Measurements from ENCODE around the gene COA8. TPM values are rescaled to one million over a fixed set of nuclear protein-coding genes. Genes with fewer than 3 reads are reported as not detected.

Gene COA8
- total and polyA plus RNA-seq, 2 of the 4 experiments (the other 2 are of a cell fraction), result 12.2 to 21.1 TPM

DNA sequence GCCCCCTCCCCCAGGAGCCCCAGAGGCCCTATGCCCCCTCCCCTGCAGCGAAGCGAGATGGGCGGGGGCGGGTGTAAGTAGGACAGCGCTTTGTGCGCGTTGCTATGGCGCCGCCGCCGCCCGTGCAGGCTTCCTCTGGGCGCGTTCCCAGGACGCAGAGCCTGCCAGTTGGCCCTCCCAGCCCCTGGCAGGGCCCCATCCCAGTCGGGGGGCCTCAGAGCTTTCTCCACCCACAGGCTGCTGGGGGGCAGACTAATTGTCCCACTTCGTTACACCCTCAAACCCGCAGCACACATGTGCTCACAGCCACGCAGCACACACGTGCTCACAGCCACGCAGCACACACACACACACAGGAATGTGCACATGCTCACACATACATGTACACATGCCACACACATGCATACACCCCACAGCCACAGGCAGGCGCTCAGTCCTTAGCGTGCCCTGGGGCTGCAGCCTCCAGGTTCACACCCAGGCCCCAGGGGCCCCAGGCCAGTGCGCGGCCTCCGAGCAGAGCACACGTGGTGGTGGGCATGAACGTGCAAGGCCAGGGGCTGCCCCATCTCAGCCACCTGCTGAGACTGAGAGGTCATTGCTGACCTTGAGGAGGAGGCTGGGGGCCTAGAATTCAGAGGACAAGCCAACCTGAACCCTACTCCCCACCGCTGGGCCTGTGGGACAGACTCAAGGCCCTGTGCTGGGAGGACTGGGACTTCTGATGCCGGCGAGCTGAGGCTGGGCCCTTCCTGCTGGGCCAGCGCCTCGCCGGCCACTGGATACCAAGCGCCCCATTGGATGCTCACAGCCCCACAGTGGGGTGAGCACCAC, 18.2 kb upstream of the COA8 start:
- no peak overlapping the region for H3K27ac ChIP-seq (ENCODE audit: insufficient read depth, low read length)
- H4K8ac ChIP-seq (ENCODE audit: low read depth in 2 of 2, low read length in 2 of 2), result no peak overlapping the region
- ChIA-PET POLR2A (ENCODE audit: unreplicated experiment) (no interaction called here), CTCF (no interaction called here)
- no peaks in the 10 kb centered on the region for H3K9me3 ChIP-seq (ENCODE audit: control insufficient read depth, insufficient read depth, low read length)
- peaks cover 8% of the 10 kb centered on the region; the same call in 1 of the 2 replicates for H4K20me1 ChIP-seq (ENCODE audit: insufficient read depth, low read length)
- H3K9ac ChIP-seq (ENCODE audit: low read depth, low read length), result no peak overlapping the region
- no peaks in the 10 kb centered on the region for H3K9me1 ChIP-seq (ENCODE audit: insufficient read depth, low read length)
- WGBS, 2 experiments (ENCODE audit: extremely low coverage in 2 of 2, insufficient read length in 1 of 2), result 78% methylated on average over 8 of the region's 35 CpGs; no CpG with 5 or more reads in 1 of the 2 experiments
- intact Hi-C loops (cut with micrococcal nuclease), result no loop called here
- ATAC-seq (ENCODE audit: low read depth), result no peak
- no peak overlapping the region for H2BK5ac ChIP-seq (ENCODE audit: low read depth, low read length, poor library complexity, severe bottlenecking)
- no peak for DNase-seq
- H3K4me1 ChIP-seq (ENCODE audit: control insufficient read depth, insufficient read depth, low read length), result peaks cover 23% of the 10 kb centered on the region
- no peak overlapping the region for H2BK120ac ChIP-seq (ENCODE audit: low read depth, low read length)
- no peaks in the 10 kb centered on the region for H3K36me3 ChIP-seq (ENCODE audit: control insufficient read depth, insufficient read depth, low read length)
- no peak overlapping the region for H3K56ac ChIP-seq (ENCODE audit: extremely low read depth, insufficient read depth, low read length)
- no peak overlapping the region for H3K23ac ChIP-seq (ENCODE audit: low read depth, low read length)
- H3K4ac ChIP-seq (ENCODE audit: low read depth, low read length), result no peak overlapping the region
- H2AK9ac ChIP-seq (replicated peaks; ENCODE audit: low read depth, low read length, poor library complexity), result no peak overlapping the region
- no peak overlapping the region for H4K91ac ChIP-seq (ENCODE audit: insufficient read depth, low read depth, low read length)
- H4K5ac ChIP-seq (ENCODE audit: low read depth, low read length), result no peak overlapping the region
- H2BK15ac ChIP-seq (ENCODE audit: low read depth, low read length), result no peak overlapping the region
- no peak overlapping the region for H2BK20ac ChIP-seq (ENCODE audit: low read depth, low read length)
- no peak overlapping the region; the same call in 1 of the 2 replicates for H3K14ac ChIP-seq (replicated peaks; ENCODE audit: low read depth, low read length)
- H2AFZ ChIP-seq (replicated peaks; ENCODE audit: low read length, poor library complexity), result no peak overlapping the region
- no peak overlapping the region for H3K4me2 ChIP-seq (ENCODE audit: low read depth, low read length)
- in situ Hi-C loops (cut with MboI; ENCODE audit: low sequenced_read_pairs), result no loop called here
- H3K79me1 ChIP-seq (ENCODE audit: low read depth in 1 of 2, low read length in 2 of 2), result no peaks in the 10 kb centered on the region; a peak in 1 of 4 replicates
- no peak overlapping the region; the same call in 1 of the 2 replicates for H2AK5ac ChIP-seq (ENCODE audit: low read depth, low read length)
- H3K18ac ChIP-seq (ENCODE audit: low read depth, low read length), result no peak overlapping the region
- dilution Hi-C loops (cut with HindIII; ENCODE audit: low sequenced_read_pairs, unreplicated experiment), result no loop called here
- H3K4me3 ChIP-seq (ENCODE audit: insufficient read depth, low read depth, low read length), result no peak overlapping the region
- TF ChIP-seq CEBPB (IDR thresholded peaks at IDR 0.05; ENCODE audit: low read depth, low read length), result no peak
- TF ChIP-seq RCOR1 (IDR thresholded peaks at IDR 0.05; ENCODE audit: insufficient replicate concordance, low read length), result no peak
- no peak for TF ChIP-seq BHLHE40 (IDR thresholded peaks at IDR 0.05; ENCODE audit: low read depth, low read length)
- TF ChIP-seq CHD1 (IDR thresholded peaks at IDR 0.05; ENCODE audit: low read depth, low read length), result no peak
- TF ChIP-seq SMC3 (IDR thresholded peaks at IDR 0.05; ENCODE audit: low read depth, low read length), result no peak
- TF ChIP-seq, protein P1, sequence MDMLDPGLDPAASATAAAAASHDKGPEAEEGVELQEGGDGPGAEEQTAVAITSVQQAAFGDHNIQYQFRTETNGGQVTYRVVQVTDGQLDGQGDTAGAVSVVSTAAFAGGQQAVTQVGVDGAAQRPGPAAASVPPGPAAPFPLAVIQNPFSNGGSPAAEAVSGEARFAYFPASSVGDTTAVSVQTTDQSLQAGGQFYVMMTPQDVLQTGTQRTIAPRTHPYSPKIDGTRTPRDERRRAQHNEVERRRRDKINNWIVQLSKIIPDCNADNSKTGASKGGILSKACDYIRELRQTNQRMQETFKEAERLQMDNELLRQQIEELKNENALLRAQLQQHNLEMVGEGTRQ (IDR thresholded peaks at IDR 0.05; ENCODE audit: low read depth, low read length), result no peak
- TF ChIP-seq NFE2L2 (IDR thresholded peaks at IDR 0.05; ENCODE audit: low read depth, low read length), result no peak
- no peak for TF ChIP-seq RAD21 (IDR thresholded peaks at IDR 0.05; ENCODE audit: low read length)
- no peak for TF ChIP-seq RFX5 (IDR thresholded peaks at IDR 0.05; ENCODE audit: low read depth, low read length)
- TF ChIP-seq MAFK (IDR thresholded peaks at IDR 0.05; ENCODE audit: low read depth, low read length), result no peak
- TF ChIP-seq, protein P2, sequence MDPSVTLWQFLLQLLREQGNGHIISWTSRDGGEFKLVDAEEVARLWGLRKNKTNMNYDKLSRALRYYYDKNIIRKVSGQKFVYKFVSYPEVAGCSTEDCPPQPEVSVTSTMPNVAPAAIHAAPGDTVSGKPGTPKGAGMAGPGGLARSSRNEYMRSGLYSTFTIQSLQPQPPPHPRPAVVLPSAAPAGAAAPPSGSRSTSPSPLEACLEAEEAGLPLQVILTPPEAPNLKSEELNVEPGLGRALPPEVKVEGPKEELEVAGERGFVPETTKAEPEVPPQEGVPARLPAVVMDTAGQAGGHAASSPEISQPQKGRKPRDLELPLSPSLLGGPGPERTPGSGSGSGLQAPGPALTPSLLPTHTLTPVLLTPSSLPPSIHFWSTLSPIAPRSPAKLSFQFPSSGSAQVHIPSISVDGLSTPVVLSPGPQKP (IDR thresholded peaks at IDR 0.05; ENCODE audit: borderline replicate concordance, low read depth, low read length), result no peak
- TF ChIP-seq FOS (IDR thresholded peaks at IDR 0.05; ENCODE audit: low read depth, low read length), result no peak
- TF ChIP-seq MXI1 (IDR thresholded peaks at IDR 0.05; ENCODE audit: borderline replicate concordance, low read depth, low read length), result no peak
- H3K27me3 ChIP-seq (ENCODE audit: control insufficient read depth, insufficient read depth, low read length), result no peaks in the 10 kb centered on the region
- BruUV-seq (replicated peaks), result no TSS peak
